HEK293T (cell line): ENCODE measurements around the gene BEGAIN.

Experiments used
- CTCF ChIA-PET: fragments of 350-600 bp; formaldehyde crosslinking; extraction: SDS; loops from one replicate; lab custom pipeline; 2021; ENCODE audit warnings: antibody characterized with exemption, inconsistent platforms; lab: Yijun Ruan, JAX
- POLR2A ChIA-PET: fragments of 350-600 bp; formaldehyde crosslinking; extraction: SDS; loops from one replicate; lab custom pipeline; 2020; ENCODE audit warnings: antibody characterized with exemption, inconsistent platforms; lab: Yijun Ruan, JAX
- DNase-seq: peaks from one replicate; pipeline ENCODE4 v3.0.0; 2012; ENCODE audit warnings: mixed read lengths; ENCODE audit errors: extremely low spot score
- ARNT ChIP-seq: fragments of 450-650 bp; IDR thresholded peaks from 2 replicates; pipeline ENCODE4 v1.6.1; 2017; ENCODE audit warnings: mild to moderate bottlenecking
- BHLHE40 ChIP-seq: fragments of 450-650 bp; IDR thresholded peaks from 2 replicates; pipeline ENCODE4 v1.6.1; 2016; ENCODE audit warnings: mild to moderate bottlenecking, moderate library complexity, borderline replicate concordance
- CTBP1 ChIP-seq: fragments of 450-650 bp; IDR thresholded peaks from 2 replicates; pipeline ENCODE4 v1.6.1; 2016; ENCODE audit warnings: borderline replicate concordance
- ELF4 ChIP-seq: fragments of 450-650 bp; IDR thresholded peaks from 2 replicates; pipeline ENCODE4 v1.6.1; 2017; ENCODE audit warnings: antibody characterized with exemption
- FOXA1 ChIP-seq: fragments of 450-650 bp; IDR thresholded peaks from 2 replicates; pipeline ENCODE4 v1.6.1; 2016; ENCODE audit warnings: mild to moderate bottlenecking
- FOXK2 ChIP-seq: fragments of 450-650 bp; IDR thresholded peaks from 2 replicates; pipeline ENCODE4 v1.6.1; 2016; ENCODE audit warnings: mild to moderate bottlenecking
- FOXM1 ChIP-seq: fragments of 450-650 bp; IDR thresholded peaks from 2 replicates; pipeline ENCODE4 v1.6.1; 2017; ENCODE audit warnings: mild to moderate bottlenecking, borderline replicate concordance
- HDGF ChIP-seq: fragments of 450-650 bp; IDR thresholded peaks from 2 replicates; pipeline ENCODE4 v1.6.1; 2017; ENCODE audit warnings: antibody characterized with exemption, borderline replicate concordance
- L3MBTL2 ChIP-seq: fragments of 450-650 bp; conservative IDR thresholded peaks from 2 replicates; pipeline ENCODE4 v1.6.1; 2016; ENCODE audit warnings: mild to moderate bottlenecking
- LEF1 ChIP-seq: fragments of 450-650 bp; IDR thresholded peaks from 2 replicates; pipeline ENCODE4 v1.6.1; 2017; ENCODE audit warnings: mild to moderate bottlenecking, borderline replicate concordance
- NFRKB ChIP-seq: fragments of 450-650 bp; IDR thresholded peaks from 2 replicates; pipeline ENCODE4 v1.6.1; 2016; ENCODE audit warnings: mild to moderate bottlenecking, moderate library complexity
- PKNOX1 ChIP-seq: fragments of 450-650 bp; IDR thresholded peaks from 2 replicates; pipeline ENCODE4 v1.6.1; 2016
- SP1 ChIP-seq: fragments of 450-650 bp; IDR thresholded peaks from 2 replicates; pipeline ENCODE4 v1.6.1; 2017
- SUZ12 ChIP-seq: fragments of 450-650 bp; IDR thresholded peaks from 2 replicates; pipeline ENCODE4 v1.6.1; 2016; ENCODE audit warnings: mild to moderate bottlenecking
- TARDBP ChIP-seq: fragments of 450-650 bp; IDR thresholded peaks from 2 replicates; pipeline ENCODE4 v1.6.1; 2016
- ZNF384 ChIP-seq: fragments of 450-650 bp; IDR thresholded peaks from 2 replicates; pipeline ENCODE4 v1.6.1; 2016

BEGAIN gene

GRCh38 chr14:100540141-100540925, 46.9 kb downstream of the BEGAIN start:
- peak; percentile 35 for DNase-seq
- ChIA-PET CTCF (interaction anchor here (0.6 to 0.8 kb wide), 2 partner anchors 28 to 105 kb away, joined by 3 to 4 read pairs; no protein-coding TSS in a partner anchor), POLR2A (no interaction called here)
- TF ChIP-seq ELF4: no peak
- no peak for TF ChIP-seq ARNT
- no peak for TF ChIP-seq FOXA1
- TF ChIP-seq HDGF: no peak
- no peak for TF ChIP-seq NFRKB
- no peak for TF ChIP-seq ZNF384
- no peak for TF ChIP-seq BHLHE40
- no peak for TF ChIP-seq L3MBTL2
- TF ChIP-seq CTBP1: no peak
- TF ChIP-seq LEF1: no peak
- no peak for TF ChIP-seq TARDBP
- no peak for TF ChIP-seq SUZ12
- TF ChIP-seq SP1: no peak
- TF ChIP-seq PKNOX1: no peak
- TF ChIP-seq FOXM1: no peak
- TF ChIP-seq FOXK2: no peak

- TF ChIP-seq TARDBP (no peak), LEF1 (no peak), SP1 (no peak), BHLHE40 (no peak), HDGF (no peak), FOXM1 (no peak)
- no peak for DNase-seq
- POLR2A ChIA-PET: no interaction called here
- CTCF ChIA-PET: interaction anchor here (0.6 to 0.8 kb wide), 2 partner anchors 28 to 106 kb away, joined by 3 to 4 read pairs; no protein-coding TSS in a partner anchor
Measured at GRCh38 chr14:100539766-100540140, 47.5 kb downstream of the BEGAIN start.

- ChIA-PET CTCF (no interaction called here), POLR2A (no interaction called here)
- no peak for DNase-seq
- TF ChIP-seq BHLHE40: no peak
- no peak for TF ChIP-seq SP1
- no peak for TF ChIP-seq PKNOX1
- no peak for TF ChIP-seq NFRKB
- TF ChIP-seq ELF4: no peak
- no peak for TF ChIP-seq HDGF
- TF ChIP-seq FOXM1: no peak
- TF ChIP-seq L3MBTL2: no peak
- no peak for TF ChIP-seq FOXA1
- TF ChIP-seq TARDBP: no peak
- TF ChIP-seq LEF1: no peak
- no peak for TF ChIP-seq FOXK2
- TF ChIP-seq CTBP1: no peak
- no peak for TF ChIP-seq SUZ12
- no peak for TF ChIP-seq ZNF384
- no peak for TF ChIP-seq ARNT
Measured at GRCh38 chr14:100539003-100539660, 48.1 kb downstream of the BEGAIN start.

- ChIA-PET CTCF (no interaction called here), POLR2A (no interaction called here)
- DNase-seq: no peak
- TF ChIP-seq FOXK2 (no peak), BHLHE40 (no peak), FOXA1 (no peak), ELF4 (no peak)
Measured at GRCh38 chr14:100538351-100539002, 48.7 kb downstream of the BEGAIN start.

GRCh38 chr14:100537446-100538350, 49.5 kb downstream of the BEGAIN start:
- POLR2A ChIA-PET: interaction anchor here (1.2 kb wide), 2 partner anchors 8 to 784 kb away, joined by 3 read pairs; no protein-coding TSS in a partner anchor
- CTCF ChIA-PET: no interaction called here
- no peak for TF ChIP-seq CTBP1
- TF ChIP-seq L3MBTL2: no peak
- TF ChIP-seq SUZ12: no peak
- TF ChIP-seq PKNOX1: no peak
- DNase-seq: no peak
